Measurements from ENCODE around the gene HES3. TPM values are rescaled to one million over a fixed set of nuclear protein-coding genes. Genes with fewer than 3 reads are reported as not detected.

Gene HES3
- polyA plus RNA-seq, 1 experiment = not detected

- TF ChIP-seq CTCF (IDR thresholded peaks at IDR 0.05; ENCODE audit: insufficient read depth, low read depth, low read length) = no peak
- H3K27me3 ChIP-seq (ENCODE audit: control insufficient read depth, insufficient read depth, low read length) = no peaks in the 10 kb centered on the region
- H3K36me3 ChIP-seq (ENCODE audit: control insufficient read depth, insufficient read depth, low read length) = peaks cover 13% of the 10 kb centered on the region
- H3K4me3 ChIP-seq (ENCODE audit: low read depth, low read length) = no peak overlapping the region
- no peak for DNase-seq (ENCODE audit: low read depth)
- POLR2A ChIA-PET = no interaction called here
- CTCF ChIA-PET = interaction anchor here (0.9 to 2.7 kb wide), 3 partner anchors 14 to 20 kb away, joined by 3 to 9 read pairs (median 3); partner anchors contain the start of genes RNF207 and RPL22
Observed at GRCh38 chr1:6220236-6220635, 23.7 kb upstream of the HES3 start.

DNA sequence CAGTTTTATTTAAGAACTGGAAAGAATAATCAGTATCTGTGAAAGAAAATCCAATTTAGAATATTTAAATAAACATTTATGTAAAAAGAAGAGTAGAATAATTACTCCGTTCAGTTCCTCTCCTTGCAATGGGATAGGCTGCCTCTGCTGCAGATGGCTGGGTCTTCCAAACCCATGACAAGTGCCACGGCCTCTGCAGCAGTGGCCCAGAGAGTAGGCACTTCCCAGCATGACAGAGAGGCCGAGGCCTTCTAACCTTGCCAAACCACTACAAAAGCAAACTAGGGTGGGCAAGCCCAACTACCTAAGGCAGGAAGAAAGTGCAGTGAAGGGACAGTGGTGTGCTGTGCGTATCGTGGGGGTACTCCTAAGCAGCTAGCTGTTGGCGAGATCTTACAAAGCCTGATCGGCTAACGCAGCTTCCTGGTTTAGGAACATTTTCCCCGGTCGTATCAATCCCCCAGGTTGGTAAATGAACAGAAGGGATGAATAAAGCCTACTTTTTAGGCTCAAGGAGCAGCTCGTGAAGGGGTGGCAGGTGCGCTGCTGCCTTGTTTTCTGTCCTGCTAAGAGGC is 22.7 kb upstream of the HES3 start:
- Histone ChIP-seq H3K36me3 (ENCODE audit: control insufficient read depth, insufficient read depth, low read length) (peaks cover 13% of the 10 kb centered on the region), H3K27me3 (ENCODE audit: control insufficient read depth, insufficient read depth, low read length) (no peaks in the 10 kb centered on the region), H3K4me3 (ENCODE audit: low read depth, low read length) (no peak overlapping the region)
- CTCF ChIA-PET = interaction anchor here (2.7 kb wide), 1 partner anchor 15 kb away, joined by 9 read pairs; the partner anchor contains the start of gene RNF207
- POLR2A ChIA-PET = no interaction called here
- no peak for TF ChIP-seq CTCF (IDR thresholded peaks at IDR 0.05; ENCODE audit: insufficient read depth, low read depth, low read length)
- no peak for DNase-seq (ENCODE audit: low read depth)

- ChIA-PET POLR2A (no interaction called here), CTCF (interaction anchor here (1.4 kb wide), 1 partner anchor 15 kb away, joined by 3 read pairs; no protein-coding TSS in a partner anchor)
- H3K27me3 ChIP-seq (ENCODE audit: control insufficient read depth, insufficient read depth, low read length) = no peaks in the 10 kb centered on the region
- peaks cover 14% of the 10 kb centered on the region for H3K36me3 ChIP-seq (ENCODE audit: control insufficient read depth, insufficient read depth, low read length)
- DNase-seq (ENCODE audit: low read depth) = no peak
- TF ChIP-seq CTCF (IDR thresholded peaks at IDR 0.05; ENCODE audit: insufficient read depth, low read depth, low read length) = no peak
- H3K4me3 ChIP-seq (ENCODE audit: low read depth, low read length) = no peak overlapping the region
Observed at GRCh38 chr1:6222636-6223035, 21.3 kb upstream of the HES3 start.

GRCh38 chr1:6223617-6224016 is 20.4 kb upstream of the HES3 start:
- DNase-seq (ENCODE audit: low read depth) = no peak
- Histone ChIP-seq H3K27me3 (ENCODE audit: control insufficient read depth, insufficient read depth, low read length) (no peaks in the 10 kb centered on the region), H3K4me3 (ENCODE audit: low read depth, low read length) (no peak overlapping the region), H3K36me3 (ENCODE audit: control insufficient read depth, insufficient read depth, low read length) (peaks cover 15% of the 10 kb centered on the region)
- CTCF ChIA-PET = no interaction called here
- no peak for TF ChIP-seq CTCF (IDR thresholded peaks at IDR 0.05; ENCODE audit: insufficient read depth, low read depth, low read length)
- POLR2A ChIA-PET = no interaction called here

DNA sequence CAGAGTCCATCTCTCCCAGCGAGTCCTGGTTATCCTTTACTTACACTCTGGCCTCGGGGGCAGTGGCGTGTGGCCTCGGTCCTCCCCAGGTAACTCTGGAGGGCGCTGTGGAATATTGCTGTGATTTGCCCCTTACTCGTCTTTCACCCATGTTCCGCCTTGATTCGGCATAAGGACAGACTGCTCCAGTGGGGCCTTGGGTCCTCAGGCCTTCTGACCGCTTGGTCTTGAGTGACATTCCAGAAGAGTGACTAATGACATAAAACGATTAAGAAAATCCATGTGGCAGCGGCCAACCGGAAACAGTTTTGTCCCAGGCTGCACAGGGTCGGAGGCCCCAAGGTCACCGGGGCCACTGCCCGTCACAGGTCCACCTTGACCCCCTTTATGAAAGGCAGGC is 19.3 kb upstream of the HES3 start:
- ChIA-PET POLR2A (no interaction called here), CTCF (no interaction called here)
- Histone ChIP-seq H3K36me3 (ENCODE audit: control insufficient read depth, insufficient read depth, low read length) (peaks cover 18% of the 10 kb centered on the region), H3K27me3 (ENCODE audit: control insufficient read depth, insufficient read depth, low read length) (no peaks in the 10 kb centered on the region), H3K4me3 (ENCODE audit: low read depth, low read length) (no peak overlapping the region)
- TF ChIP-seq CTCF (IDR thresholded peaks at IDR 0.05; ENCODE audit: insufficient read depth, low read depth, low read length) = no peak
- DNase-seq (ENCODE audit: low read depth) = no peak
